HG02759 (cell line): ENCODE results near the gene ARGLU1.

Source experiments
- ATAC-seq: cut with Tn5 transposase; IDR thresholded peaks from one replicate; pipeline ENCODE4 v1.9.1; 2021; ENCODE audit warnings: mild to moderate bottlenecking, moderate library complexity; ENCODE audit not compliant: unreplicated experiment

The ARGLU1 gene

DNA sequence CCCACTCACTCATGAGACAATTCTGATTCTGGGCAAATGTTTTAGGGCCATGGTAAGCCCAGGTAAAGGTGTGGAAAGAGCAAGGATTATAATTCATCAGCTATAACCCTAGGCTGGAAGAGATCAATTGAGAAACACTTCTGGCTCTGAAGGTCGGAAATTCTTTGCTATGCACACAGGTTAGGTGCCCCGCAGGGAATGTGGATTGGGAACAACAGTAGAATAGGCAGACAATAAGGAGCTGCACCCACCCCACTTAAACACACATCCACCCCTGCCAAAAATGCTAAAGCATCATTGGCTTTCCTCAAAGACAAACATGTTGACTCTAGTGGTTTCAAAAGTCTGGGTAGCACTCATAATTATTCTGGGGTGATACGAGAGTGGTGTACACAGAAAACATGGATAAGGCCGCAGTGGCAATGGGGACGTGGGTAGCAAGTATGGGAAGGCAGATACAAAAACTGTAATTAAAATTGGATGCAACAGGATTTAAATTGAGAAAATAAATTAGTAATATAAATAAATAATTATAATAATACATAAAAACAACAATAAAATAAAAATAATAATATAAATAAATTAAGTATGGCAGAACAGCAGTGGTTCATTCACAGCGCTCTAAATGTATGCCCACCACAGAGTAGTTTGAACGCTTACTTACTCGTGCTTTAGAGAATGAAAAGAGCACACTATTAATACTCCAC lies 41.0 kb downstream of the ARGLU1 start:
- ATAC-seq: no peak

DNA sequence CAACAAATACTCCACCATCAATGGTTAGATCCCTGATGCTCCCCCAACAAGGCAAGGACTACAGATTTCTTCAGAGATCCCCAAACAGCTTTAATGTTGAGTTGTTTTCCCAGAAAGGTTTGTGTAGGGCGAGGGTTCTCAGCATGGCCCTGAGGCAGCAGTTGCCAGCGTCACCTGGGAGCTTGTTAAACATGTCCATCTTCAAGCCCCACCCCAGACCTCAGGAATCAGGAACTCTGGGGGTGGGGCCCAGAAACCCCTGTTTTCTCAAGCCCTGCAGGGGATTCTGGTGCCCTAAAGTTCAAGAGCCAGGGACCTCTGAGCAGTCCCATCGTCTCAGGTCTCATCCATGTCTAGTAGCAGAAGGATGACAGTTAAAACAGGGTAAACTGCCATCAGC lies 42.1 kb downstream of the ARGLU1 start:
- ATAC-seq: no peak

DNA sequence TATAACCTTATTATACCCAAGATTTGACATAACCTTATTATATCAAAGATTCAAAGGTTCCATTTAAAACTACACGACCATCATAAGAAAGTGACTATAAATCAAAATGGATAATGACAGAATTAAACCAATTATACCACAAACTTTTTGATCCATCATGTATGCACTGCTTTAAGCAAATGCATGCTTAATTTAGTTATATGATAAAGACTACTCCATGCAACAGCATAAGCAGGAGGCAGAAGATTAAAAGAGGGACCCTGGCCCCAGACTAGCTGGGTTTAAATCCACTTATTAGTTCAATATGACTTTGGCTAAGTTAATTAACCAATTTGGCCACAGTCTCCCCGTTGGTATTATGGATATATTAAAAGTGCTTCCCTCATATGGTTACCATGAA lies 43.8 kb downstream of the ARGLU1 start:
- no peak for ATAC-seq

DNA sequence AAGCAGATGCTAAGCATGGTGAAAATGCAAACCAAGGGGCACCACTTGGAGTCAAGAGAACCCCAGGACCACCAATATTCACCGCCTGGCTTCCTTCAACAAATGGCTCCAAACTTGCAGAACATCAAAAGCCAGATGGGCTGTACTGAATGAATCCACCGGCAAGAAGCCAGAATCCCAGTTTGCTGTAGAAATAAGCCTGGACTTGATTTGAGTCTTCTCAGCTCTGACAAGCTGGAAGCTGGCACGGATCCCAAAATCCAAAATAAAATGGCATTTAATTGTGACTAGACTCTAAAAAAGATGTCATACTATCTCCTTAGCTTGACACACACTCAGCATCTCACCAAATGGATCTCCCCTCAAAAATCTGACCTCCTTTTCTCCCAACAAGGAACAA lies 44.4 kb downstream of the ARGLU1 start:
- ATAC-seq: no peak

DNA sequence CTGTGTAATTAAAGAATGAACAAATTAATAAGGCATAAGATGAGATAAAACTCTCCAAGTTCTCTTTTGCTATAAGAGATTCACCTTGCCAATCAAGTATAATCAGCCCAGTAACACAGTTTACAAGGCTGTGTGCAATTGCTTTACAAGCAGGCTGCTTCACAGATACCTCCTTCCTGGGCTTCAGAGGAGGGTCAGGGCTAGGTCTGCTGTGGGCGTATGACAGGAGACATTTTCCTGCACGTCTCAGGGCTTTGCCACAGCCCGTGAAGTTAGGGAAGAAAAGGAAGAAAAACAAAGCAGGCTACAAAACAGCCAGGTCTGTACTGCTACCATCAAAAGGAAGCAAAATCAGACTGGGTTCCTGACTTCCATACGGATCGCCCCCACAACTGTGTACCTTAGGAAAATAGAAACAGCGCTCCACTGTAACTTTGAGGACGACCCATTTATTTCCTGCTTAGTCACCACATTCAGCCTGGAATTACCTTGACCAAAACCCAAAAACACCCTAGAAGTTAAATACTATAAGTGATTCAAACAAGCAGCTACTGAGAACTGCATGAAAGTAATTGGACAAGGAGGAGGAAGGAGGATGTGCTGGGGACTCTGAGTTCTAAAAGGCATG lies 44.9 kb downstream of the ARGLU1 start:
- no peak for ATAC-seq

DNA sequence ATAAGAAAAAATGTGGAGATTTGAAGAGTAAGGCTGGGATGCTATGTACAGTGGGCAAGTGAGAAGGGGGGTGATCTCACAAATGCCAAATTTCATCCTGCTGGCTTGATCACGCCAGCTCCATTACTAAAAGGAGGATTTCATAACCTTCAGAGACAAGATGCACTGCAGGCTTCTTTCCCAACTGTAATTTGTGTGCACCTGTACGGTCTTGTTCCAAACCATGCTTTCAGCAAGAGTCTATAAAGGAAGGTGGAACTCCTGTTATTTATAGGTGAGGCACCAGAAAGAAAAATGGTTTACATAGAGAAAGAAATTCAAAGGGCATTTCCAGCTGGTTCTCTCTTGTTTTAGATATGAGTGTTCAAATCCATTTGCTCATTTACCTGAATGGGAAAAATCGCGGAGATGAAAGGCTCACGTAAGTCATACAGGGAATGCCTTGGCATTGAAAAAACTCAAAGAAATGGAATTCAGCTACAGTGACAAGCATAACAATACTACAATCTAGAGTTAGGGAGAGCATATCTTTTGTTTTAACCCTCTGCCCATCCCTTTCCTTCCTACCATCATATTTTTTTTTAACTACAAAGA lies 45.7 kb downstream of the ARGLU1 start:
- no peak for ATAC-seq

DNA sequence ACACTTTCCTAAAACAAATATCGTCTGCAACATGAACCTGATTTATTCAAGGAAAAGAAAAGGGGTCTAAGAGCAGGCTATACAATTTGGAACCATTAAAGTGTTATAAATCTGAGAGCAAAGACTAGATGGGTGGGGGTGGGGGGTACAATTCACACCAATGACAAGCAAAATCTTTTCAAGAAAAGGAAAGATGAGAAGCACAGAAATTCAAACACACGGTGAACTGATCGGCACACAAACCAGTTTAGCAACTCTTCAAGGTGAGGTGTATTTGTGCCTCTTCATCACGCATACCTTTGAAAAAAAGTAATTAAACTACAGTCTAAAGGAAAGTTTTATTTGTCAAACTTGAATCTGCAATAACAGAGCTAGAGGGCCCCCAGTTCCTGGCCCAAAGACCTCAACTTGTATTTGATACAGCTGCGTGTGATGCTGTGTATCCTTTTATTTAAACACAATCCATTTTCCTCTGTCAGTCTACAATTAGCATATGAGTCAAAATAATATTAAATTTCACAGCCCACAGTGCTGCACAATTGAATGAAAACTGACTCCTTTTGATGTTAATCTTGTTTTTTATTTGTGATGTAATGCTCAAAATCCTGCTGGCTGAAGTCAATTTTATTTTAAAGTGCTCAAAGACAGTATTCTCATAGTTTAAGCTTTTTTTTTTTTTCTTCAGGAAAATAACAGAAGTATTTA lies 46.7 kb downstream of the ARGLU1 start:
- no peak for ATAC-seq

DNA sequence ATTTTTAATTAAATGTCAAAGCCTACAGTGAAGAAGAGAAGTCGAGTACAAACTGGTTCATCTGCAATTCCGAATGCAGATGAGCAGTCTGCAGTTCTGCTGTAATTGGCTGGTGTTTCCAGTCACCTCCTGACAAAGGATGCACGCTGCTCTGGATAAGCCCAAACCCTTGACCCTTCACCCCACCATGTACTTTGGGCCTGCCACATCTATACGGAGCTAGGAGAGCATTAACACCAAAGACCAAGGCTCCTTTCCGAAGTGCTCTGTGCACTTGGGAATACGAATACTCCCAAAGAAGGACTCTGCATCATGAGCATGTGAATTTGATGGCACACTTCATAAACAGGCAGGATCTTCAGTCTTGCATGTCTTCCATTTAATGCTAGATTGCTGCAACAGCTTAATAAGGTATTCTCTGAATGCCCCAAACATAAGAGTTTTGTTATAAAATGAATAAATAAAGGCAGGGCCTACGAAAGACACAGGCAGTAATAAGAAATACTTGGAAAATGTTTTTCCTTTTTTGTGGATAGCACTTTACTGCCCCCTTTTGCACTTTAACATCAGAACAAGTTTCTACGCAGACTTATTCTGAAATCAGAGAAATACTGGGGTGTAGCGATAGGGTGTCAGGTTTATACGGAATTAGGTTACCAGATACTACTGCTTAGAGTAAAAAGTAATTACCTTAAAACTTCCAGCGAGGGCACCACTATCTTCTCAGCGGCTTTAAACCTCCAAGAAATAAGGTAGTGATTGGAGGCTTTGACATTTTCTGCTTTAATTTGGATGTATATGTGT lies 47.5 kb downstream of the ARGLU1 start:
- no peak for ATAC-seq

DNA sequence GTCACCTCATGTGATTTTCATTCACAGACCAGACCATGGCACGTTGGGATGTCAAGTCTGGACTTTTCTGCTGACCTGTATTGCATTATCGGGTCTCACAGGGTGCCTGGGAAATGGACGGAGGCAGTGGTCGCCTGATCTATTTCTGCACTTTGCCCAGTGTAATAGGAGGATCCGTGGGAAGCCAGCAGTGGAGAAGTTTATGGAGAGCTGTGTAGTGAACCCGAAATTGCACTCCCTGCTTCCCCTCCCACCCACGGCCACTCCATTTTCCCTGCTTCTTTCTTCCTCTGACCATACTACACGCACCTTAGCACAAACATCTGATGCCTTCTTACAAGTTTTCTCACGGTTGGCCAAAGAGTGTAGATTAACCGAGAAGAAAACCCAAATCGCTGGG lies 49.4 kb downstream of the ARGLU1 start:
- no peak for ATAC-seq

DNA sequence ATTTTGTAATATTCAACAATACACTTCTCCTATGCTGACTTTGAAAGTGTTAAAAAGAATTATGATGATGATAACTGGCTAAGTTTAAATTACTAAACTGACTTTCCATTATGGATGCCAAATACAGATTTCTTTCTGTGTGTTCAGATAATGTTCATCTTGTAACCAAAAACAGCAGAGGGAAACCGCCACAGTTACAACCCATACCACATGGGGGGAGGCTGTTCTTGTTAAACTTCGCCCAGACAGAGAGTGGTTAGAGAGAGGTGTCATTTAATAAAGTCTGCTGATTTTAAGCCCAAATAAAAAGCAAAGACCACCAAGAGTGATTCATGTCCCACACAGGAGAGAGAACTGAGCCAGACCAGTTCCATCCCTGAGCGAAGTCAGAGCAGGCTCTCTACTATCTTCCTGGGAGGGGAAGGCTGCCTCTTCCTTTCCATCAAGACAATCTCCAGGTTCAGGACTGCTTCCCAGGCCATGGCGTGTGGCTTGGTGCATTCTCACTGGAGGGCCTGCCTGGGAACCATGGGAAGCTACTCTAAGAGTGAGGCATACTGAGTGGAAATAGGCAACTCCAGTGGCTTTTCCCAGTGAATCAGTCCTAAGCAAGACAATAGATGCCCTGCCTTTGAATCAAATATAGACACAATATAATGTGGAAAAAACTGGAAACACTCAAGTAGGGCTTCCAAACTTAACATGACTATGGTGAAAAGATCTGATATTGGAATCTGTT lies 50.7 kb downstream of the ARGLU1 start:
- no peak for ATAC-seq

DNA sequence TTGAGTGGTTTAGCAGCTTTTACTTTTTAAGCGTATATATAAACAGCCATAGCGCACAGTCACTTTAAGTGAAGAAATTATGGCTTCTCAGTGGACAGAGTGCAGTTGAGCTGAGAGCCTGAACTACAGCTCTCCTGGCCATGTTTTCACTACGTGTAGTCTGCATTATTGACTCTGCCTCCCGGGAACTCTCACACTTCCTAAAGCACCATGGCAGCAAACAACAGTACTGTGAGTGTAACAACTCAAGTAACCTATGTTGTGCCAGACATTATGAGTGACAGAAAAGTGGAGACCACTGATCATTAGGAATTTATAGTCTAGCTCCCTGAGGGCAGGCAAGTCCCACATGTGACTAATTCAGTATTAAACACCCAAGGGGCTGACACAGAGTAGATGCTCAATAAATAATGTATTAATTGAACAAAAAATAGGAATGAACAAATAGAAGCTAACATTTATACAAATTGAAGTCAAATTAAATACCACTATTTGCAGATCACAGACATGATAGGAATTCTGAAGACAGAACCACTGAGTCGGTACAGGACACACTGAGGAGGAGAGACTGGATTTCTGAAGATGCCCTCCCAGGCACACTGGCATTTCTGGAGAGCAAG lies 52.2 kb downstream of the ARGLU1 start:
- ATAC-seq: no peak

DNA sequence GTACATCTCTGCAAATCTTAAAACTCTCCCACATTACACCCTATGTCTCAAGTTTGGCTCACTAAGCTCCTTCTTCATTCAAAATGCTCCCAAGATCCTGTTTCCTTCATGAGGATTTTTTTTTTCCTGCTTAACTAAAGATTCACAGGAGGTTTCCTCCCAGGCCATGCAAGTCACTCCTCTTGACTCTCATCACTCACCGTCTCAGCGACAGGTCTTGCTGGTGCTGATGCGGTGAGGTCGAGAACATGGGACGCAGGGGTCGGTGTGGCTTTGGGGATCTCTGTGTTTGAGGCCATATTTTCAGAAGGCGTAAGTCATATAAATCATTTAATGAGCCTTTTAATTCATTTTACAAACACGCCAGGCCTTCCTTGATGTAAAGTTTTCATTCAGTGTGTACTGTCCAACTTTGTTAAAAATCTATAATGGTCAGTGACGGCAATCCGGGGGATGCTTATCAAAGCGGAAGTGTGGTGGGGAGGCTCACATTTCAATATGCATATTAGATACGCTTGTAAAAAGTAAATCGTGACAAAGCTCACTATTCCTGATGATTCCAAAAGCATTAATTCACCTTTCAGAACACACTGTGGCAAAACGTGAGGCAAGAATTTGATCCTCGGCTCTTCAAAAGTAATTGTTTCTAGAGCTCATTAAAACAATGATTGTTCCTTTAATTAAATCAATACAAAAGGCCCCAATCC lies 52.9 kb downstream of the ARGLU1 start:
- no peak for ATAC-seq

DNA sequence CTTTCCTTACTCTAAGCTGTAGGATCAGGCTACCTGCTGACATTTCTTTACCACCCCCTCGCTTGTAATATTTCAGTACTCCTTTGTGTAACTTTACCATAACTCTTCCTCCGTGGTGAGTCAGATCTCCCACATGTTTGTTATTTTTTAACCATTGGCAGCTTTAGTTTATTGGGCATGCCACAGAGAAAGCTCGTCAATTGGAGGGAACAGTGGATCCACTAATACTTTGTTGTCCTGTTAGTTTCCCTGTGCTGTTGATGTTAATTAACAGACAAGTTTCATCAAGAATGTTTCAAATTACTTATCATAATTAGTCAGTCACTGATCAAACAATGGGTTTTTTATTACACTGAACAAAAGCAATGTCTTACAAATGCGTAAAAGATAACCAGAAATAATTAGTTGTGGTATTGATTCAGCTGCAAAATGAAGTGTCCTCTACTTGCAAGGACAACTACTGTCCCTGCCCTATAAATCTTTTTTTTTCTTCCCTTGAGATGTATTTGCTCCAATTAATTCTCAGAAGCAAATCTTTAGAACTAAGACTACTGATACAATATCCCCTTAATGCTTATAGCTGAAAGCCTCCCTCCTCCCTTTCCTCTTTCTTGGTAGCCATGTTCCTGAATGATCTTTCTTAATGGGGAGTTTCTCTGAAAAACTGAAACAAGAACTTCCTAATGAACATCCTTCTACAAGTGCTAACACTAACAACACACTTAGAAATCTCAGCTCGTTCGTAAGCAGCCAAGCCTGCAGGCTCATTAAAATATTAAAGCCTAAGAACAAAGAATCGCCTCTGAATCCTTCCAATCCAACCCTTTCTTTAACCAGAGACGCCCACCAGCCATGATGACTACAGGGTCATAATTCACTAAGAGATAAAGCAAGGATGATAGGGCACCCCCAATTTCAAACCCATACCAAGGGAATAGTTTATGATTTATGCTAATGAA lies 54.6 kb downstream of the ARGLU1 start:
- ATAC-seq: no peak

DNA sequence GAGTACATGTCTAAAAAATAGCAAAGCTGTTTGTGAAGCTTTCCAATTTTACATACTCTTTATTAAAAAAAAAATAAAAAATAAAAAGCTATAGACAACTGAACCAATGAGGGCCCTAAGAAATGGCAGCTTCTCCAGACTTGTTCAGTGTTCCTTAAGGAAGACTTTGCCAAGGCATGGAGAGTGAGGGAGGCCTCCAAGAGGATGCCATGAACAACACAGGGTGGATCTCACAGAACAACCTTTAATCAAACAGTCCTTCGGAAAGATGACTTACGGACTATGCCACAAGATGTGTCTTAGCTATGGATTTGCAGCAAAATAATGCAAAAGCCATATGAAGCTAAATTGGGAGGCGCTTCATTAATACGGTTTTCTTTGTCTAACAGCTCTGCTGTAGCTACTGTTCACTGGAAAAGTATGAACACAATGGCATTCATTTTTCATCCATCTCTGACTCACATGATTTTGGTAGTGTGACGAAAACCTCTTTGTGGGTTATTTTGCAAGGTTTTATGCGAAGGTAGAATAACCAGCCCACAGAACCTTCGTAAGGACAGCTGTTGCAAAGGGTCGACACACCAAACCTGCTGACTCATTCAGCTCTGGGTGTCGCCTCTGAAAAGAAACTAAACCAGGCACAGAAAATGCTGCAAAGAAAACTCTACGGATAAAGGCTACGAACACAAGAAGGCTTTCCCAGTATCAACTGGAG lies 60.2 kb downstream of the ARGLU1 start:
- ATAC-seq: peak; percentile 94

DNA sequence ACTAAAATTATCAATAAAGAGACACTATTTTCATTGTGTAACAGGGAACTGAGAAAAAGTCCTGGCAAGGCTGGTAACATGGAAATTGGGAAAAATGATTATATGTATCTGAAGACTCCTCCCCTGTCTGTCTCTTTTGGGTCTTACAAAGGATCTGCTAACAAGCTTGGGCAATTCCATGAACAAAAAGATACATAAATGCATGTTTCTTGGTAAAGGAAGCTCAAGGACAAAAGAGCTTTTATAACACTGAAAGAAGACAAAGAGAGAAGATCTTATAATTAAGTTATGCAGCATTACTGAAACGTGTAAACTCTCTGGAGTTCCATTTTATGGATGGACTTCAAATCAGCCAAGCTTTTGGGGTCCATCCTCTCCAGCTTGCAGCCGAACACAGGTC lies 61.7 kb downstream of the ARGLU1 start:
- ATAC-seq: no peak

DNA sequence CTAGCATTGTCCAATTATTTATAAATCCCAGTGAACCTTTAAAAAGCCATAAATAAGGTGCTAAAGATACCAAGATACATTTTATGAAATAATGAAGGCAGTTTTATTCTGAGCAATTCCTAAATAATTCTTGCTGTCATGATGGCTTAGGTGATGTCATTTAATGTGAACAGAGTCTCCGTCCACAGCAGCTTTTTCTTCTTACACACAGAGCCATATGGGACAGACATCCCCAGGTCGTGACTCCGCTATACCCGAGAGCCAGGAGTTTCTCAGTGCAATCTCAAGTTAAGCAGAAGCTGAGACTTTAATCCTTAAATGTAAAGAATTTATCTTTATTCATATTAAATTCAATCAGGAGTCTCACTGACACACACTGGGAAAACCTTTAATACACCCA lies 62.2 kb downstream of the ARGLU1 start:
- ATAC-seq: no peak

DNA sequence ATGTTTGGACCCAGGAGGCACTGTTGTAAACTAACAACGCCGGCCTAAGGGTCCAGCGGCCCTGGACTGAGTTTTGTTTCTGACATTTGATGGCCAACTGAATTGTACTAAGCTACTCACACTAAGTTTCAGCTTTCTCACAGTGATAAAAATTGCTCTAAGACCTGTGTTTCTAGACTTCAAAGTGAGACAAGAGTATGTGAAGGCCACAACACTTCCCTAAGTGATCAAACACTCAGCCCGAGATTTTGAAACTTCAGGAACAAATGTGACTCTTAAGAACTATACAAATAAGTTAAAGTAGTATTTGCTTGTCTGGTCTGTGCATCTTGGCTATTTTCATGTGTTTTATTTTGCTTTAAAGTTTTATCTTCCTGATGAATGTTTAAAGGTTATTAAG lies 62.6 kb downstream of the ARGLU1 start:
- no peak for ATAC-seq
